ENCODE data around the gene COPE. TPM values are rescaled to one million over a fixed set of nuclear protein-coding genes. Genes with fewer than 3 reads are reported as not detected.
A peak's percentile ranks its signal among the peaks of the same experiment; 100 is the strongest.

COPE gene
- total and polyA plus RNA-seq, 8 donors, result 81.1 to 226 (median 103) TPM

- TF ChIP-seq CTCF (IDR thresholded peaks at IDR 0.05), result no peak
- DNase-seq (no peak), ATAC-seq (no peak)
- intact Hi-C loops (cut with DNase I), result no loop called here
- Histone ChIP-seq H3K4me3 (no peak overlapping the region), H3K36me3 (peaks cover 8 to 100% of the 10 kb centered on the region in 2 donors), H3K4me1 (peaks cover 0 to 6% of the 10 kb centered on the region in 2 donors), H3K9me3 (no peaks in the 10 kb centered on the region), H3K27ac (no peak overlapping the region), H3K27me3 (no peaks in the 10 kb centered on the region)
These were observed 60.1 kb downstream of the COPE start for GRCh38 chr19:18858906-18859646.

GRCh38 chr19:18857223-18857622 lies 62.0 kb downstream of the COPE start:
- intact Hi-C loops (cut with DNase I), result no loop called here
- ATAC-seq, result no peak
- peaks cover 8 to 100% of the 10 kb centered on the region in 2 donors for H3K36me3 ChIP-seq

GRCh38 chr19:18856385-18857126 lies 62.6 kb downstream of the COPE start:
- H3K4me3 ChIP-seq, result no peak overlapping the region
- H3K9me3 ChIP-seq, result no peaks in the 10 kb centered on the region
- ATAC-seq (peak; percentile 35), DNase-seq (peak in 1 of 4 donors; percentile 24)
- H3K27me3 ChIP-seq, result no peaks in the 10 kb centered on the region
- TF ChIP-seq CTCF (IDR thresholded peaks at IDR 0.05), result no peak
- peaks cover 8 to 100% of the 10 kb centered on the region in 2 donors for H3K36me3 ChIP-seq
- no peak overlapping the region for H3K27ac ChIP-seq
- H3K4me1 ChIP-seq, result peaks cover 0 to 6% of the 10 kb centered on the region in 2 donors
- intact Hi-C loops (cut with DNase I), result no loop called here

More at GRCh38 chr19:18857223-18857622, 62.0 kb downstream of the COPE start:
- peaks cover 0 to 6% of the 10 kb centered on the region in 2 donors for H3K4me1 ChIP-seq
- no peak for DNase-seq
- no peaks in the 10 kb centered on the region for H3K9me3 ChIP-seq
- no peak for TF ChIP-seq CTCF (IDR thresholded peaks at IDR 0.05)
- H3K27me3 ChIP-seq, result no peaks in the 10 kb centered on the region
- H3K4me3 ChIP-seq, result no peak overlapping the region
- H3K27ac ChIP-seq, result no peak overlapping the region

- Histone ChIP-seq H3K27ac (no peak overlapping the region), H3K9me3 (no peaks in the 10 kb centered on the region), H3K27me3 (no peaks in the 10 kb centered on the region), H3K4me3 (no peak overlapping the region), H3K36me3 (peaks cover 8 to 100% of the 10 kb centered on the region in 2 donors), H3K4me1 (peaks cover 0 to 9% of the 10 kb centered on the region in 2 donors)
- TF ChIP-seq CTCF (IDR thresholded peaks at IDR 0.05), result no peak
- ATAC-seq, result no peak
- no peak for DNase-seq
- intact Hi-C loops (cut with DNase I), result no loop called here
These were observed 63.4 kb downstream of the COPE start for GRCh38 chr19:18855647-18856384.

Measured in left lung (tissue), 10 donors.